GM18502 (cell line): ENCODE measurements around the gene RYR3.

Experiments used
- ATAC-seq: cut with Tn5 transposase; IDR thresholded peaks from one replicate; pipeline ENCODE4 v1.9.1; 2021; ENCODE audit warnings: mild to moderate bottlenecking; ENCODE audit not compliant: unreplicated experiment, poor library complexity

RYR3 gene

GRCh38 chr15:33844597-33844996 is 533.8 kb downstream of the RYR3 start:
- no peak for ATAC-seq

- ATAC-seq: no peak
Observed at GRCh38 chr15:33846142-33846541, 535.4 kb downstream of the RYR3 start.

- ATAC-seq: no peak
Observed at GRCh38 chr15:33846862-33847261, 536.1 kb downstream of the RYR3 start.

GRCh38 chr15:33848011-33848410 is 537.2 kb downstream of the RYR3 start:
- no peak for ATAC-seq

- ATAC-seq: no peak
Observed at GRCh38 chr15:33851079-33851478, 540.3 kb downstream of the RYR3 start.

- no peak for ATAC-seq
Observed at GRCh38 chr15:33852094-33852493, 541.3 kb downstream of the RYR3 start.

GRCh38 chr15:33852570-33852969 is 541.8 kb downstream of the RYR3 start:
- ATAC-seq: no peak

- ATAC-seq: no peak
Observed at GRCh38 chr15:33857726-33858125, 547.0 kb downstream of the RYR3 start.

- no peak for ATAC-seq
Observed at GRCh38 chr15:33858836-33859235, 548.1 kb downstream of the RYR3 start.

GRCh38 chr15:33859992-33860545 is 549.3 kb downstream of the RYR3 start:
- ATAC-seq: no peak

GRCh38 chr15:33860754-33861153 is 550.0 kb downstream of the RYR3 start:
- ATAC-seq: no peak

GRCh38 chr15:33864360-33865075 is 553.8 kb downstream of the RYR3 start:
- no peak for ATAC-seq

- no peak for ATAC-seq
Observed at GRCh38 chr15:33865416-33865815, 554.6 kb downstream of the RYR3 start.

GRCh38 chr15:33866101-33866737 is 555.5 kb downstream of the RYR3 start:
- no peak for ATAC-seq

GRCh38 chr15:33871980-33872379 is 561.2 kb downstream of the RYR3 start:
- no peak for ATAC-seq

- no peak for ATAC-seq
Observed at GRCh38 chr15:33872416-33873106, 561.8 kb downstream of the RYR3 start.

GRCh38 chr15:33874156-33874555 is 563.4 kb downstream of the RYR3 start:
- no peak for ATAC-seq

- ATAC-seq: no peak
Observed at GRCh38 chr15:33882921-33883320, 572.2 kb downstream of the RYR3 start.

GRCh38 chr15:33888176-33888575 is 577.4 kb downstream of the RYR3 start:
- ATAC-seq: no peak

- ATAC-seq: no peak
Observed at GRCh38 chr15:33894193-33894592, 583.4 kb downstream of the RYR3 start.

GRCh38 chr15:33902043-33902442 is 591.3 kb downstream of the RYR3 start:
- ATAC-seq: no peak
